ENCODE results near the gene TMEM263.
"Not testable (repeated sequence)": the region's sequence is repeated elsewhere in the genome, so short reads cannot be mapped to it uniquely, and the experiment has no call there.

The TMEM263 gene

DNA sequence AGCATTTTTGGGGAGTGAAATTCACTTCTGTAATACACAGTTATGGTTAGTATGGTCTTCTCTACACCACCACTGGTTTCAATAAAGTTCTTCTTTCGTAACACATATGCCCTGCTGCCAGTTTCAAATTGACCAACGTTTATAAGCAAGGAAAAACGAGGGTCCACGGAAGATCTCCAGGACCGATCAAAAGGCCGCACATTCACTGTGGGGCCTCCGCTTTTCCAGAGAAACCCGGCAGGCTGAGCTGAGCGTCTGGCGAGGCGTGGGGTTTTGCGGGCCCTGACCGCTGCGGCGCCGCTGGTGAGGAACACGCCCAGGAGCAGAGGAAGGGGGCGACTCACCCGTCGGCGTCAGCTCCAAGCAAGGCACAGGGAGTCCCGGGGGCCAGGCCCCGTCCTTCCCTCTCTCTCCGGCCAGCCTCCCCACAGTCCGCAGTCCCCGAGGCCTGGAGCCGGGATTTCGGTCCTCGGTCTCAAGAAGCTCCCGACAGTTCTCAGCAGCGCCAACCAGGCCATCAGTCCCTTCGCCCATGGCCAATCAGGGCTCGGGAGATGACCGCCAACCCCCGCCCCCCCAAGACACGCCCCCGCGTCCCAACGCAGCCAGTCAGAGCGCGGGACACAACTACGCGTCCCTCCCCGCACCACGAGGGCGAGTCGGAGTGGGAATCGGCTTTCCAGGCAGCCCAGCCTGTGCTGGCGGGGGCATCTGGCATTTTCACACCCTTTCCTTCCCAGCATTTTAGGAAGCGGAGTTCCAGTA, 31.1 kb downstream of the TMEM263 start, which contains the start of gene MTERF2:
MTERF2 (minus strand) TSS at position 522 of the 765 bp plus-strand sequence. CDS start 8,432 bp downstream, outside the sequence.
- peak; percentile 83 for DNase-seq (ENCODE audit: low spot score)

DNA sequence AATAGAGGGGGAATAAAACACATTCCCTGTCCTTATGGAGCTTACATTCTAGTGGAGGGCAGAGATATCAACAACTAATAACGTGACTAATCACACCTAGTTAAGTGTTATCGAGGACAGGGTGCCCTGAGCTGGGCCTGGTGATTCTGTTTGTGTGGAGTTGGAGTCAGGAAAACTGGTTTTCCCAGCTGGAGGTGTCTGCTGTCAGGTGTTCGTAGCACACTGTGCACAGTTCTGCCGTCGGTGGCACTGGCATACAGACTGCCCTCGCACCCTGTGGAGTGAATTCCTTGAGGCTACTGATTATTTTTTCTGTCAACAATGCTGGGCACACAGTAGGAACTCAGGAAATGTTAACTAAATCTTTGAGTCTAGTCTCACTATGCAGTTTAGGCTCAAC, 32.1 kb downstream of the TMEM263 start:
- no peak for DNase-seq (ENCODE audit: low spot score)

DNA sequence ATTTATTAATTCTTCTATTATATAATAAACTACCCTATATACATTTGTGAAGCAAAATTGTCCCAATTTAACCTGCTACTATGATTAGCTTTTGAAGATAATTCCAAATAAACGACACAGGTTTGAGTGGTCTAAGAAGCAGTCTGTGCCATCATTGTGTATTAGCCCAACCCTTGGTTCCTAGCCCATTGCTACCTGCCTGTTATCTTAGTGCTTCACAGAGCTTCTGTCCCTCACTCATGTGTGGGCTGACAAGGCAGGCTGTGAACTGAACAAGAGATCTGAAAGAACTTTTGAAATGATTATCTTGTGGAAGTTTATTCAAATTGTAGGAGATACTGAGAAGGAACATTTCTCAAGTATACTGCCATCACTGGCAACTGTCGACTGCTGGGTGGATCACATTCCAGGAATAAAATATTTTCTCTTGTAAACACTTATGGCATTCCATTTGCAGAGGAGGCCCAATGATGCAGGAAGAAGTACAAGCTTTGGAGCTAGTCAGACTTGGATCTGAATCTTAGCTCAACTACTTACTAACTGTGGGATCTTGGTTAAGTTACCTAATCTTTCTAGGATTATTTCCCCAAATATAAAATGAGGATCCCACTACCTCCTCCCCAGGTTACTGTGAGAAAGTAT, 39.0 kb downstream of the TMEM263 start:
- no peak for DNase-seq (ENCODE audit: low spot score)

DNA sequence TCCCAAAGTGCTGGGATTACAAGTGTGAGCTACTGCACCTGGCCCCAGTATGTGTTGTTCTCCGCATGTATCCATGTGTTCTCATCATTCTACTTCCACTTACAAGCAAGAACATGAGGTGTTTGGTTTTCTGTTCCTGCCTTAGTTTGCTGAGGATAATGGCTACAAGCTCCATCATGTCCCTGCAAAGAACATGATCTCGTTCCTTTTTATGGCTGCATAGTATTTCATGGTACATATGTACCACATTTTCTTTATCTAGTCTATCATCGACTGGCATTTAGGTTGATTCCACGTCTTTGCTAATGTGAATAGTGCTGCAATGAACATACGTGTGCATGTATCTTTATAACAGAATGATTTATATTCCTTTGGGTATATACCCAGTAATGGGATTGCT, 40.4 kb downstream of the TMEM263 start:
- not testable (repeated sequence) for DNase-seq (ENCODE audit: low spot score)

DNA sequence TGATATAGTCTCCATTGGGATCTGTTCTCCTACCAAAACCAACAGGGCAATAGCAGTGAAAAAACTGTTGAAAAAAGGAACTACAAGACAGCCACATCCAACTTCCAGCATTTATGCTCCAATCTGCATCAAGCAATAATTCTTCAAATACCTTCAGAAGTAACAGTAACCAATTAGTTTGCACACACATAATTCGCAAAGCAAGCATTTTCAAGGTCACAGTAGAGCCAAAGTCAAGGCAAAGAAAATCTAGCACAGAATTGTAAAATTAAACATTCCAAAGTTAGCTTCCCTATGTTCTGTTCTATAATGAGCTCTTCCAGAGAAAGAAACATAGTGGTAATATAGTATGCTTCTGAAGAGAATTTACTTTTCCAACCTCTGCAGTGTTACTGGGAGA, 42.2 kb downstream of the TMEM263 start:
- no peak for DNase-seq (ENCODE audit: low spot score)

DNA sequence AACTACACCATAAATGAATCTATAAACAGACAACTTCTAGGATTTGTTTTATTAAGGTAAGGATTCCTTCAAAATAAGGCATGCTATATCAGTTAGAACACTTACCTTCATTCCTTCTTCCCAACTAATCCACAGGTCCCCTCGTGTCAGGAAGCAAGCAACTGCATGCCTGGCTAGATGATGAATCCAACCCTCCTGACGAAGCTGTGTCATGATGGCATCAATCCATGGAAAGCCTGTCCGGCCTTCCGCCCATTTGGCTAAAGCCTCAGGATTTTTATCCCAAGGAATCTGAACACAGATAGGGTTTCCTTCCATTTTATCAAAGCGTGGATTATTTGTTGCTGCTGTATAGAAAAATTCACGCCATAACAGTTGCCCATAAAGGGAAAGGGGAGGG, 43.7 kb downstream of the TMEM263 start:
- no peak for DNase-seq (ENCODE audit: low spot score)

DNA sequence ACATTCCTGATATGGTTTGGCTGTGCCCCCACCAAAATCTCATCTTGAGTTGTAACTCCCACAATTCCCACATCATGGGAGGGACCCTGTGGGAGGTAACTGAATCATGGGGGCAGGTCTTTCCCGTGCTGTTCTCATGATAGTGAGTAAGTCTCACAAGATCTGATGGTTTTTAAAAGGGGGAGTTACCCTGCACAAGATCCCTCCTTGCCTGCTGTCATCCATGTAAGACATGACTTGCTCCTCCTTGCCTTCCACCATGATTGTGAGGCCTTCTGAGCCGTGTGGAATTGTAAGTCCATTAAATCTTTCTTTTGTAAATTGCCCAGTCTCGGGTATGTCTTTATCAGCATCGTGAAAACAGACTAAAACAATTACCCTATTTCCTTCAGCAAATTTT, 47.0 kb downstream of the TMEM263 start:
- DNase-seq (ENCODE audit: low spot score) = not testable (repeated sequence)

DNA sequence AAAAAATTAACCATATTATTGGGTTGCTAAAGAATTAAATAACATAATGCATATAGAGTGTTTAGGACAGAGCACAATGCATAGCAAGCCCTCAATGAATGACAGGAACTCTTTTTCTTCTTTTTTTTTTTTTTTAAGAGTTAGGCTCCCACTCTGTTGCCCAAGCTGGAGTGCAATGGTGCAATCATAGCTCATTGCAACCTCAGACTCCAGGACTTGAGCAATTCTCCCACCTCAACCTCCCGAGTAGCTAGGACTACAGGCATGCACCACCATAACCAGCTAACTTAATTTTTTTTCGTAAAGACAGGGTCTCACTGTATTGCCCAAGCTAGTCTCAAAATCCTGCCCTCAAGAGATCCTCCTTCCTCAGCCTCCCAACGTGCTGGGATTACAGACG, 51.7 kb downstream of the TMEM263 start:
- DNase-seq (ENCODE audit: low spot score) = no peak

DNA sequence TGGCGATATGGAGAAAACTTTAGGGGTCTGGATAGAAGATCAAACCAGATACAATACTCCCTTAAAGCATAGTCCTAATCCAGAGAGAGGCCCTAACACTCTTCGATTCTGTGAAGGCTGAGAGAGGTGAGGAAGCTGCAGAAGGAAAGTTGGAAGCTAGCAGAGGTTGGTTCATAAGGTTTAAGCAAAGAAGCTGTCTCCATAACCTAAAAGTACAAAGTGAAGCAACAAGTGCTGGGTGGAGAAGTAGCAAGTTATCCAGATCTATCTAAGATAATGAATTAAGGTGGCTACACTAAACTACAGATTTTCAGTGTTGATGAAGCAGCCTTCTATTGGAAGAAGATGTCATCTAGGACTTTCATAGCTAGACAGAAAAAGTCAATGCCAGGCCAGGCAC, 55.8 kb downstream of the TMEM263 start:
- no peak for DNase-seq (ENCODE audit: low spot score)

DNA sequence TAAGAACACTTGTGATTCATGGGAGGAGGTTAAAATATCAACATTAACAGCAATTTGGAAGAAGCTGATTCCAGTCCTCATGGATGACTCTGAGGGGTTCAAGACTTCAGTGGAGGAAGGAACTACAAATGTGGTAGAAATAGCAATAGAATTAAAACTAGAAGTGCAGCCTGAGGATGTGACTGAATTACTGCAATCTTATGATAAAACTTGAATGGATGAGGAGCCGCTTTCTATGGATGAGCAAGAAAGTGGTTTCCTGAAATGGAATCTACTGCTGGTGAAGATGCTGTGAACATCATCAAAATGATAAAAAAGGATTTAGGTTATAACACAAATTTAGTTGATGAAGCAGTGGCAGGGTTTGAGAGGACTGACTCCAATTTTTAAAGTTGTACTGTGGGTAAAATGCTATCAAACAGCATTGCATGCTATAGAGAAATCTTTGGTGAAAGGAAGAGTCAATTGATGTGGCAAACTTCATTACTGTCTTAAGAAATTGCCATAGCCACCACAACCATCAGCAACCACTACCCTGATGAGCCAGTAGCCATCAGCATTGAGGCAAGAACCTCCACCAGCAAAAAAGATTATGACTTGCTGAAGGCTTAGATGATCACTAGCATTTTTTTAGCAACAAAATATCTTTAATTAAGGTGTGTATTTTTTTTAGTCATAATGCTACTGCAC, 57.2 kb downstream of the TMEM263 start:
- no peak for DNase-seq (ENCODE audit: low spot score)

DNA sequence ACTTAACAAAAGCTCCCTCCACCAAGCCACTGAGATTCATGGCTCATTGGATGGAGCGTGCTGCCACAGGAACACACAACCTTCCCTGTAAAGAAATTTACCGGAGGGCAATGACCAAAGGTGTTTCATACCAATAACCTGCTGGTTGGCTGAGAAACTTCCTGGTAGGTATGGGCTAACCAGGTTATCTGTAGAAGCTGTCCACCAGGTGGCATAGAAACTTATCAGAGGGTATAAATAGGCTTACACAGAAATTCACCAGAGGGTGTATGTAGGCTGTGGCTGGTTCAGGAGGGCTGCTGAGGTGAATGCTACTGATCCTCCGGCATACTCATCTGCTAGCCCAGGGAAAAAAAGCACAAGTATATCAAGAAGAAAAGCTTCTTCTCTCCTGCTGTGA, 58.3 kb downstream of the TMEM263 start:
- no peak for DNase-seq (ENCODE audit: low spot score)

DNA sequence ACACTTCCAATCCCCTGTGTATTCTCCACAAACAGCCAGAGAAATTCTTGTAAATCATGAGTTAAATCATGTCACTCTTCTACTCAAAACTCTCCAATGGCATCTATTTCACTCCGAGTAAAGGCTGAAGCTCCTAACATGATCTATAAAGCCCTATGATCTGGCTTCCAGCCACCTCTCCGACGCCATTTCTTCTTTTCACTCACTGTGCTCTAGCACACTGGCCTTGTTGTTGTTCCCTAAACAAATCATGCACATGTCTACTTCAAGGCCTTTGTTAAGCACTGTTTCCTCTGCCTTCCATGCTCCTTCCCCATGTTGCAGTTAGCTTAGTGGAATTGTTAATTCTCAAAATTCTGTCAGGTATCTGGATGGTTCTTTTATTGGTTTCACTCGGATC, 61.3 kb downstream of the TMEM263 start:
- no peak for DNase-seq (ENCODE audit: low spot score)

DNA sequence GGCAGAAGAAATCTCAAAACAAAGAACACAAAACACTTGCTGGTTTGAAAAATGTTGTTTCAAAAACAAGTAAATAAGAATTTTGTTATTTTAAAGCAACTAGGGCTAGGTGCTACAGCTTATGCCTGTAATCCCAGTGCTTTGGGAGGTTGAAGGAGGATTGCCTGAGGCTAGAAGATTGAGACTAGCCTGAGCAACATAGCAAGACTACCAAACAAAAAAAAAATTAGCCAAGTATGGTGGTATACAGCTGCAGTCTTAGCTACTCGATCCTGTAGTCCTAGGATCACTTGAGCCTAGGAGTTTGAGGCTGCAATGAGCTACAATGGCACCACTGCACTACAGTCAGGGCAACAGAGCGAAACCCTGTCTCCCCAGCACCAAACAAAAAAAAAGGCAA, 63.8 kb downstream of the TMEM263 start:
- no peak for DNase-seq (ENCODE audit: low spot score)
